Upper lobe of left lung (tissue), 4 donors: ENCODE measurements around the gene GPC1.

Experiments used
- EP300 ChIP-seq, 4 donors: sonication (generic); formaldehyde crosslinking; IDR thresholded peaks; one replicate each; pipeline ENCODE4 v1.5.1; 2017; ENCODE audit warnings: antibody characterized with exemption in 4 of 4, control low read depth in 2 of 4
- POLR2A ChIP-seq, 4 donors: fragments of 450-650 bp; IDR thresholded peaks; one replicate each; pipeline ENCODE4 v1.5.1; 2016 to 2017; ENCODE audit warnings: antibody characterized with exemption in 4 of 4, mild to moderate bottlenecking in 2 of 4
- POLR2AphosphoS5 ChIP-seq, 2 donors: sonication (generic); formaldehyde crosslinking; IDR thresholded peaks; one replicate each; pipeline ENCODE4 v1.5.1; 2017; ENCODE audit warnings: antibody characterized with exemption in 2 of 2
- TF ChIP-seq, protein P1 (sequence below), 6 experiments: fragments of 450-650 bp in 4 of 6; fragments of 200-600 bp in 2 of 6; sonication (generic) in 2 of 6; IDR thresholded peaks; one replicate each; pipeline ENCODE4 v1.5.1; 2016 to 2019; ENCODE audit warnings: antibody characterized with exemption in 6 of 6

DNA sequence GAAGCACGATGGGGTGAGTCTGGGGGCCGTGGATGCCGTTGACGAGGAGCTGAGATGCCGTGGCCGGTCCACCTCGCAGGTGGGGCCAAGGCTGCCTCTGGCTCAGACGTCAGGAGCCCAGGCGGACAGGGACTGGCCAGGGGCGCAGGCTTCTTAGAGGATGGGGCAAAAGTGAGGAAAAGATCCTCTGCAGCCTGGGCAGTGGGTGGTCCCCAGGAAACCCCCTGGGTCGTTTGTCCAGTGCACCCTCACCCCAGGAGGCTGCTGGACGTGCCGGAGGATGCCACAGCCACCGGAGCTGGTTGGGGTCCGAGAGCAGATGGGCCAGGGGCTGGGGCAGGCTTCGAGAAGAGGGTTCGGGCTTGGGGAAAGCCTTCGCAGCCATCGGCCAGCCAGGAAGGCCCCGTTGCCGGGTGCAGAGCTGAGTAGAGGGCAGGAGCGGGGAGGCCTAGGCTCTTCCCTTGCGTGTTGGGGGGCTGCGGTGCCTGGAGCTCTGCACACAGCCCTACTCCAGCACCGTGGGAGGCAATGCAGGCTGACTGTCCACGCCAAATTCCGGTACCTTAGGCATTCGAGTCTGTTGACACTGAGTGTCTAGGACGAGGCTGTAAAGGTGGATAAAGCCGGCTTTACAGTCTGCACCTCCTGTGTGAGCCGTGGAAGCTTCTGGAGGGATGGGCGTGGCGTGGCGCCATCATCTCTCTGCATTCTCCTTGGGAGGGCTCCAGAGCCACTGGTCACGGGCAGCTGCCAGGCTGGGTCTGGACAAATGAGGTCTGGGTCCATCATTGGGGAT, 18.8 kb downstream of the GPC1 start:
- TF ChIP-seq, protein P1, sequence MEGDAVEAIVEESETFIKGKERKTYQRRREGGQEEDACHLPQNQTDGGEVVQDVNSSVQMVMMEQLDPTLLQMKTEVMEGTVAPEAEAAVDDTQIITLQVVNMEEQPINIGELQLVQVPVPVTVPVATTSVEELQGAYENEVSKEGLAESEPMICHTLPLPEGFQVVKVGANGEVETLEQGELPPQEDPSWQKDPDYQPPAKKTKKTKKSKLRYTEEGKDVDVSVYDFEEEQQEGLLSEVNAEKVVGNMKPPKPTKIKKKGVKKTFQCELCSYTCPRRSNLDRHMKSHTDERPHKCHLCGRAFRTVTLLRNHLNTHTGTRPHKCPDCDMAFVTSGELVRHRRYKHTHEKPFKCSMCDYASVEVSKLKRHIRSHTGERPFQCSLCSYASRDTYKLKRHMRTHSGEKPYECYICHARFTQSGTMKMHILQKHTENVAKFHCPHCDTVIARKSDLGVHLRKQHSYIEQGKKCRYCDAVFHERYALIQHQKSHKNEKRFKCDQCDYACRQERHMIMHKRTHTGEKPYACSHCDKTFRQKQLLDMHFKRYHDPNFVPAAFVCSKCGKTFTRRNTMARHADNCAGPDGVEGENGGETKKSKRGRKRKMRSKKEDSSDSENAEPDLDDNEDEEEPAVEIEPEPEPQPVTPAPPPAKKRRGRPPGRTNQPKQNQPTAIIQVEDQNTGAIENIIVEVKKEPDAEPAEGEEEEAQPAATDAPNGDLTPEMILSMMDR (IDR thresholded peaks at IDR 0.05): no peak
- TF ChIP-seq POLR2AphosphoS5 (IDR thresholded peaks at IDR 0.05) (no peak), POLR2A (IDR thresholded peaks at IDR 0.05) (no peak), EP300 (IDR thresholded peaks at IDR 0.05) (no peak)
